HG02588 (cell line): ENCODE results near the gene PACS2.
"Not testable (repeated sequence)": the region's sequence is repeated elsewhere in the genome, so short reads cannot be mapped to it uniquely, and the experiment has no call there.

Experiments used
- ATAC-seq: cut with Tn5 transposase; IDR thresholded peaks from one replicate; pipeline ENCODE4 v1.9.1; 2021; ENCODE audit warnings: mild to moderate bottlenecking, moderate library complexity; ENCODE audit not compliant: unreplicated experiment

PACS2 gene

DNA sequence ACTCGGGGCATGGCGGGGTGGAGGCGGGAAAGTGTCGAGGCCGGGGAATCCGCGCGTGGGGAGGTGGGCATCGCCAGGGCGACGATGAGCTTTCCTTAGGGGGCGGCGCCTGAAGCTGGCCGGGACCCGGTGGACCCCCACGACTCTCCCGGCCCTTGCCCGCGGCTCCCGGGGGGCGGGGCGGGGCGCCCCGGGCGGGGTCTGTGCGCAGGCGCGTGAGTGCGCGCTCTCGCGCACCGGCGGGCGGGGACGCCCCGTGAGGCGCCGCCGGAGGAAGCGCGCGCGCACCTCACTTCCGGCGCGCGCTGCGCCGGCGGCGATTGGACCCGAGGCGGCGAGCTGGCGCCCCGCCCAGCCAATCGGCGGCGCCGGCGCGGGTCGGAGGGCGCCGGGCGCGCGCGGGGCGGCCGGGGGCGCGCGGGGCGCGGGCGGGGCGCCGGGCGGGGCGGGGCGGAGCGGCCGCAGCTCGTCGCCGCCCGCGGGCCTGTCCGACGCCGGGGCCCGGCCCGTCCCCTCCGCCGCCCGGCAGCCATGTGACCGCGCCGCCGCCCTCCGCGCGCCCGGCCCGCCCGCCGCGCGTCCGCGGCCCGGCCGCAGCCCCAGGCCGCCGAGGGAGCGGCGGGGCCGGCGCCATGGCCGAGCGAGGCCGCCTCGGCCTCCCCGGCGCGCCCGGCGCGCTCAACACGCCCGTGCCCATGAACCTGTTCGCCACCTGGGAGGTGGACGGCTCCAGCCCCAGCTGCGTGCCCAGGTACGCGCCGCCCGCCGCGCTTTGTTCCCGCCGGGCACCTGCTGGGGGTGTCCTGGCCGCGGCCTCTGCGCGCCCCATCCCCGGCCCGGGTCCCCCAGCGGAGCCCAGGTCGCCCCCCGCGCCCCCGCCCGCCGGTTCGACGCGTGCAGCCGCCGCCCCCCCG is at the start of gene PACS2:
Gene PACS2 (plus strand): TSS at position 462 of the 914 bp plus-strand sequence. CDS start 171 bp downstream, at position 633.
- ATAC-seq: peak; percentile 73

DNA sequence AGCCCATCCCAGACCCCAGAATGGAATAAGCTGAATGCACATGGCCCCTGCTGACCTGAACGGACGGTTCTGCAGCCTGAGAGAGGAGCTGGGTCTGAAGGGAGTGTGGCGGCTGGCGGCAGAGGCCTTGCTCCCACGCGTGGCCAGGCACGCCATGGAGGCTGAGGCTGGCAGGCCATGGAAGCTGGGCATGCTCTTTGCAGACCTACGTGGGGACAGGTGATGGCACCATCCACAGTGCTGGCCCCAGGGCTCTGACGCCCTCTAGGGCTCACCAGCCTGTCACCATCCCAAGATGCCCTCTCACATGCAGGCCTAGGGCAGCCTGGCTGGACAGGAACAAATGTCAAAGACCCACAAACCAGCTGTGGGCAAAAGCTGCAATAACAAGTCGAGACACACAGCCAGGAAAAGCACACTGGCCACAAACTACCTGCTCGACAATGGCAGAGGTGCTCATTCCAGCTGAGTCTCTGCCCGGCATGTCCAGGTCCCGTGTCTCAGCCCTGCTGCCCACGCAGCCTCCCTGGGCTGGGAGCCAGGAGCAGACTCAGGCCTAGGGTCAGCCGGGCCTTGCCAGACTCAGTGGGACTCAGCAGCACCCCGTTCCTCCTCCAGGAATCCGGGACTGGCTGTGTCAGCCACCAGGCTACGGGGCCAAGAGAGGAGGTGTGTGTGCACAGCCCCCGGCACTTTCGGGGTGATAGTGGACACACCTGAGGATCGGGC is 46.6 kb upstream of the PACS2 start:
- ATAC-seq: no peak

DNA sequence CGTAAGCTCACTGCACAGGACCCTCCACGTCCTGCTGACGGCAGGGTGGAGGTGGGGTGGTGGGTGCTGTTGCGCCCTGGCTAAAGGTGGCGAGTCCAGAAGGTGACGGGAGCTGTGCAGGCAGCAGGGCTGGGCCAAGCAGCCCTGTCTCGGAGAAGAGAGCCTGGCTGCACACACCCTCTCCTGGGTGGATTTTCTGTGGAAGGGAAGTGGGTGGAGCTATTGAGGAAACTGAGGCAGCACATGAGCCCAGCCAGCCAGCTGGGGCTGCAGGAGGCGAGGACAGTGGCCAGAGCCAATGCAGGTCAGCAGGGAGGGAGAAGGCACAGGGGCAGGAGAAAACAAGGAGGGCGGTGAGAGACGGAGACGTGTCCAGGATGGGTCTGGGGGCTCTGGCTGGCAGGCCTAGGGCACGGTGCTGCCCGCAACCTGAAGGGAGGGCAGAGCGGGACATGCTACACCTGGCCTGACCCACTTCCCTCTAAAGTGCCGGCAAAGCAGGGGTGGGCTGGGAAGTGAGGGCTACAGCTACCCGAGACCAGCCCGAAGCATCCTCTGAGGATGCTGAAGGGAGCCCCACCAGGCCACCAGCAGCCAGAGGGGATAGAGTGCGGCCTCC is 45.7 kb upstream of the PACS2 start:
- ATAC-seq: no peak

DNA sequence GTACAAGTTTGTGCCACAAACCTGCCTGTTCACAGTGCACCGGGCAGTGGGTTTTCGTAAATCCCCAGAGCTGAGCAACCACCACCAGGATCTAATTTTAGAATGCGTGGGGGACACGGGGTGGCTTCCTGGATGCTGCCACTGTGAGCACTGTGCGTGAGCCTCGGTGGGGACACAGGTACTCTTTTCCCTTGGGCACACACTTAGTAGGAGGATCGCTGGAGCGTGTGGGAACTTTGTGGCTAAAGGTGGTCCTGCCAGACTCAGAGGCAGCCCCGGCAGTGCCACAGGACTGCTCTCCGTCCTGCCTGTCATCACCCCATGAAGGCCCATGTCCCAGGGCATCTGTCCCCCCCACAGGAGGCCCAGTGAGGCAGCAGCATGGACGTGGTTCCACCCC is 45.1 kb upstream of the PACS2 start:
- no peak for ATAC-seq

DNA sequence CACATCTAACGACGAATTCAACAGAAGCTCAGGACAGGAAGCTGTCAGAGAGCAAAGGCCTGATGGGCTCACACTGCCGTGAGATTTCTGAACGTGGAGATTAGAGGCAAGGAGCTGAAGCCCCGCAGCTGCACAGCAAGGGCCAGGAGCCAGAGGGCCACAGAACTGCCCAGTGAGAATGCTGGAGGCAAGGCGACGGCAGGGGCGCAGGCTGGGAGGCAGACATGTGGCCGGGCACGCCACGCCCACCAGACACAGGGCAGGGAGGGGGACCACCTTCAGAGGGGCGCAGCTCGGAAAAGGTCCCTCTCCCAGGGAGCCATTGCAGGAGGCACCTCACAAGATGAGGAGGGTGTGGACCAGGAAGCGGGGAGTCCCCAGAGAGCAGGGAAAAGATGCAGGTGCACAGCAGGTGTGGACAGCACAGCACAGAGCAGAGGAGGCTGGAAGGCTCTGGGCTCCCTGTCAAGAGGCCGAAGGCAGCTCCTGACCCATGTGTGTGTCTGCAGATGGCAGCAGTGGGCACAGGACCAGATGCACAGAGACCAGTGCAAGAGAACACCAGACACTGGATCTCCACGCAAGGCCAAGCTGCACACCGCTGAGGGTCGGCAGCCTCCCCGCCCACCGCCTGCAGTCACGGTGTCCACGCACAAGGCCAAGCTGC is 43.2 kb upstream of the PACS2 start:
- ATAC-seq: no peak

DNA sequence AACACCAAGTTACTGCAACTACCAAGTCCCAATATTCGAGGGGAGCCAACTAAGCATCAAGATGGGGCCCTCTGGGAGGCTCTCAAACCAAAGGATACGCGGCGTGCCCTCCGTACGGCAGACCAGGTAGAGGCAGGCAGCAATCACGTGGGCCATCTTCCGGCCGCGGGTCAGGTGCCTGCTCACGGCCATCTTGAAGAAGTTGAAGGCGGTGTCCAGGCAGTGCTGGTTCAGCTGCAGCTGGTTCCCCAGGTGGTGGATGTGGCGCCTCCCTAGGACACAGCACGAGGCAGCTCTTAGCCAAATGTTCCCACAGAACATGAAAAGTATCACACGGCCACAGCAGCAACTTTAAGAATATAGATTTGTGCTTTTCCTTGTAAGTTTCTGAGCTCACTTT is 41.9 kb upstream of the PACS2 start:
- no peak for ATAC-seq

DNA sequence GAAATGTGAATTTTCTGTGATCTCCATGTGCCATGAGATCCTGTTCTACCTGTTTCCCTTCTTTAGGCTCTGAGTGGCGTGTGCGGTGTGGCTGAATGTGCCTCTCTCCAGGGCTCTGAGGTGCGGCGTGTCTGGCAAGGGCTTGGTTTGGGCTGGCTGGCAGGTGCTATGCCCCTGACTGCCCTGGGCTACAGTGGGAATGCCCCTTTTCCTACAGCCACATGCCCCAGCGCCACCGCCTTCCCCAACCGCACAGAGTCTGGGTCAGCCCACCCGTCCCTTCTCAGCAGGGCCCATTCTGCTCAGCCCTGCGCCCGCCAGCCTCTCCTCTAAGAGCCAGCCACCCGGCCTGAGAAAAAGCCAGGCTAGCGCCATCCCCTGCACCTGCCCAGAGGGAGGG is 41.5 kb upstream of the PACS2 start:
- ATAC-seq: no peak

DNA sequence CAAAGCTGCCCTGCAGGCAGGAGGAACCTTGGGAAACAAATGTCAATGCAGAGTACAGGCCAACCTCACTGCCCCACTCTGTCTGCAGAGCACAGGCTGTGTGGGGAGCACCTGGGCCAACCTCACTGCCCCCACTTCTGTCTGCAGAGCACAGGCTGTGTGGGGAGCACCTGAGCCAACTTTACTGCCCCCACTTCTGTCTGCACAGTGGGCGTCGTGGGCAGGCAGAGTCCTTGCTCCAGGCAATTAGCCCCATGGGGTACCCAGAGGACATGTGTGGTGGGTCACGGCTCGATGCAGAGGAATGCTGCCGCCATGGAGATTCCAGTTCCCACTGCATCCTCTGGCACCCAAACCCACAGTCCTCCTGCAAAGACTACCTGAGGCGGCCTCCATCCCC is 39.9 kb upstream of the PACS2 start:
- ATAC-seq: no peak

DNA sequence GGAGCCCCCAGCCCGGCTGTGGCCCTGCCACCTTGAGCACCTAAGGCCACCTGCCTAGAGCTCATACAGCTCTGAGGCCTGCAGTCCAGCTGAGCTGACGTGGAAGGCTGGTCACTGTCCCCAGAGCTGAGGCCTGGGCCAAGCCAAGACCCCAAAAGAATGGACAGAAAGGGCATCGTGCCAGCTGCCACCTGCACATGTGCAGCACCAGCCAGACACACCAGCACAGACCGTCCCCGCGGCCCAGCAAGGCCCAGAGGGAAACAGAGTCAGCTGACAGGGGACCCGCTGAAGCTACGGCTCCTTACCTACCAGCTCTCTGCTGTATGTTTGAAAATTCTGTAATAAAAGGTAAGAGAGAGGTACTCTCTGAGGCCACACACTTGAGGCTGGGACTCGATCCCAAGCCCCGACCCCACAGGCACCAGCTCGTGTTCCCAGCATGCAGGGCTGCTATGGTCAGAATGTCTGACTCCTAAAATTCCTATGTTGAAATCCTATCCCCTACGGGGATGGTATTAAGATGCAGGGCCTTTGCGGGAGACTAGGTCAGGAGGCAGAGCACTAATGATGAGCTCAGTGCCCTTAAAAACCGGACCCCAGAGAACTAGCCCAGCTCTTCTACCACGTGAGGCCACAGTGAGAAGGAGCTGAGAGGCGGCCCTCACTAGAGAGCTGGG is 39.1 kb upstream of the PACS2 start:
- ATAC-seq: no peak

DNA sequence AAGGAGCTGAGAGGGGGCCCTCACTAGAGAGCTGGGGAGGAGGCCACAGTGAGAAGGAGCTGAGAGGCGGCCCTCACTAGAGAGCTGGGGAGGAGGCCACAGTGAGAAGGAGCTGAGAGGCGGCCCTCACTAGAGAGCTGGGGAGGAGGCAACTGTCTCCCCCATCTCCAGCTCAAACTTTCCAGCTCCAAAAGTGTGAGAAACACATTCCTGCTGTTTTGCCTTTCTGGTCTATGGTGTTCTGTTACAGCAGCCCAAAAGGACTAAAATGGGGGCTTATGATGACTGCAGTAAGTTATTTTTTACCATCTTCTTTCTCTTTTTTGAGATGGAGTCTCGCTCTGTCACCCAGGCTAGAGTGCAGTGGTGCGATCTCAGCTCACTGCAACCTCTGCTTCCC is 37.1 kb upstream of the PACS2 start:
- ATAC-seq: not testable (repeated sequence)

DNA sequence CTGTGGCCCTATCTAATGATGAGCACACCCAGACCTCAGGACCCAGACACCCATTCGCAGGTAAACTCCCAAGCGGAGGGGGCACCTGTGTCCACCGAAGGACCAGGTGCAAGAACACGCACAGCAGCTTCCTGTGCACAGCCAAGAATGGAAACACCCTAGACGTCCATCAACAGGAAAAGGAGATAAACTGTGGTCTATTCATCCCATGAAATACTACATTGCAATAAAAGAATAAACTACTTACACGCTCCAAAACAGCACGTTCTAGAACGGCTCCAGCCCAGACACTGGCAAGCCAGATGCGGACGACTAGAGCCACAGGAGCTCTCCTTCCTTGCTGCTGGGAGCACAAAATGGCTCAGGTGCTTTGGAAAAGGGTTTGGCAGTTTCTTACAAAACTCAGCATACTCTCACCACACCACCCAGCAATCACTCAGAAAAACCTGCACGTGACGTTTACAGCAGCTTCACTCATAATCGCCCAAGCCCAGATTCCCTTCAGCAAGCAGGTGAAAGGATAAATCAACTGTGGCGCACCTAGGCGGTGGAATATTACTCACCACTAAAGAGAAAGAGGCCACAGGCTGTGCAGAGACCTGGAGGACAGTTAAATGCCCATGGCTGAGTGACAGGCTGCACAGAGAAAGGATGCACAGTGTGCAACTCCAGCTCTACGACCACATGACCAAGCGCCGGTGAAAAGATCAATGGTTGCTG is 34.7 kb upstream of the PACS2 start:
- no peak for ATAC-seq

DNA sequence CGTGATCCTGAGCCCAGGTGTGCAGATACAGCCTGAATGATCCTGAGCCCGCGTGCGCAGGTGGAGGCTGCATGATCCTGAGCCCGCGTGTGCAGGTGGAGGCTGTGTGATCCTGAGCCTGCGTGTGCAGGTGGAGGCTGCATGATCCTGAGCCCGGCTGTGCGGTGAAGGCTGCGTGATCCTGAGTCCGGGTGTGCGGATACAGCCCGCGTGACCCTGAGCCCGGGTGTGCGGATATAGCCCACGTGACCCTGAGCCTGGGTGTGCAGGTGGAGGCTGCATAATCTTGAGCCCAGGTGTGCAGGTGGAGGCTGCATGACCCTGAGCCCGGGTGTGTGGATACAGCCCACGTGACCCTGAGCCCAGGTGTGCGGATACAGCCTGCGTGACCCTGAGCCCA is 34.0 kb upstream of the PACS2 start:
- ATAC-seq: no peak

DNA sequence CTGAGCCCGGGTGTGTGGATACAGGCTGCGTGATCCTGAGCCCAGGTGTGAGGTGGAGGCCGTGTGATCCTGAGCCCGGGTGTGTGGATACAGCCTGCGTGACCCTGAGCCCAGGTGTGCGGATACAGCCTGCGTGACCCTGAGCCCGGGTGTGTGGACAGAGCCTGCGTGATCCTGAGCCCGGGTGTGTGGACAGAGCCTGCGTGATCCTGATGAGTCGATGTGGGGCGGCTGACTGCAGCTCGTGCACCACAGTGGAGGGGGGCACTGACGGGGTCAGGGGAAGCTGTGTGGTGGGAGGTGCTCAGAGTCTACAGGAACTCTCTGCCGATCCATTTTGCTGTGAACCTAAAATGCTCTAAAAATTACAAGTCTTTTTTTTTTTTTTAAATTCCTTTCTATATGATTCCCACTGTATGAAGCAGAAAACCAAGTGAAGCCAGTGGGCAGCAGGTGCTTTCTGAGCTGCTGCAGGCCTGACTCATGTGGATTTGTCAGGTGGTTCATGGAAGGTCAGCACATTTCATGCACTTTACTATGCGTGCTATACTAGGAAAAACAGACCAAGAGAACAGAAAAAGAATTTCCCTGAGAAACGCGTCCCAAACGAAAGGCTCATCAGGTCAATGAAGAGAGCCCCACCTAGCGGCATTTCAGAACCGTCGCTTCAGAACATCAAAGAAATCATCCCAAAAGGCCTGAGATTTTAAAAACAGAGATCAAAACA is 33.0 kb upstream of the PACS2 start:
- no peak for ATAC-seq

DNA sequence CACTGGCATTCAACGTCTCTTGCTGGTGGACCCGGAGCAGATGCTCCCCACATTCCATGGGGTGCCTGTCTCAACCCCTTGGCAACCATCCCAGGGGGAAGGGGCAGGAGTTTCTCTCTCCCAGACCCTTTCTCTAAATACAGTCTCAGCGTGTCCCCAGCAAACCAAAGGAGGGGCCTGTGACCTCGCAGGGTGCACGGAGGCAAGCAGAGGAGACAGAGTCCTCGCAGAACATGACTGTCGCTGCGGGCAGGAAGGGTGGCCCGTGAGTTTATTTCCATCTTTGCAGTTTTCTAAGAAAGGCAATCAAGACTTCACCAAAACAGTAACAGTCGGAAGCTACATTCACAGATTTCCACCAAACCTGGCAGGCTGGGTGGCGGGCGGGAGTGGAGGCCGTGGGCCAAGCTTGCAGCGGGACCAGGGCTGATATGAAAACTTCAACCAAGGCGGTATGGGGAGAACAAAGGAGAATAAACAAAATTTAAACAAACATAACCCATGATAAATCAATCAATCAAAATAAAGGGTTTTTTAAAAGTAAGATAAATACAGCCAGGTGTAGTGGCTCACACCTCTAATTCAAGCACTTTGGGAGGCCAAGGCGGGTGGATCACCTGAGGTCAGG is 32.3 kb upstream of the PACS2 start:
- no peak for ATAC-seq

DNA sequence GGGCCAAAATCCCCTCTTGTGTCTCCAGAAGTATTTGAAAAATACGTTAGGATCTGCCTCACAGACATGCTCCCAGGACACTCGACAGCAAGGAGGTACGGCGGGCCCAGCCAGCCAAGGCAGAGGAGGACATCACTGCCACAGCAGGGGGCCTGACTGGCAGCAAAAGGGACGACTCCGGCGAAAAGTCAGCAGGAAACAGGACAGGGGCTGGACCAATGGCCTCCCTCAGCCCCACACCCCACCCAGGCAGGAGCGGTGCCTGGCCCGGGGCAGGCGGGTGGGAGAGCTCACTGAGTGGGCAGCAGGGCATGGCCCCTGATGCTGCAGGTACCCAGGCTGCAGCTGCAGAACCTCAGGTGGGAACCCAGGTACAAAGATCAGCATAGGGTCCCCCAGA is 31.5 kb upstream of the PACS2 start:
- ATAC-seq: no peak

DNA sequence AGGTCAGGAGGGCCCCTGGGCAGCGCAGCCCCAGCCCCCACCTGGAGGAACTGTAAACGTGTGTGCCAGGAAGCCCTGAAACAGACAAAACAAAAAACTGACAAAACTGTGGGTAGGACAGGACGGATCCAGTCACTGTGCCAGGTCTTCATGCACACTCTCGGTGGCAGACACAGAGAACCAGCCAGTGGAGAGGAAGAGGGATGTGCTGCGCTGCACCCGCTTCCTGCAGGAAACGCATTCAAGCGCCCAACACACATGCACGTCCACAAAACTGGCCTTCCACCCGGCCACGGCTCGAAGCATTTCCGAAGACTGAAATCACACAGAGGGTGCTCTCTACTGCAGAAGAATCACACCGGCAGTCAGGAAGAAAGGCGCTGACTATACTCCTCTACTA is 30.6 kb upstream of the PACS2 start:
- no peak for ATAC-seq

DNA sequence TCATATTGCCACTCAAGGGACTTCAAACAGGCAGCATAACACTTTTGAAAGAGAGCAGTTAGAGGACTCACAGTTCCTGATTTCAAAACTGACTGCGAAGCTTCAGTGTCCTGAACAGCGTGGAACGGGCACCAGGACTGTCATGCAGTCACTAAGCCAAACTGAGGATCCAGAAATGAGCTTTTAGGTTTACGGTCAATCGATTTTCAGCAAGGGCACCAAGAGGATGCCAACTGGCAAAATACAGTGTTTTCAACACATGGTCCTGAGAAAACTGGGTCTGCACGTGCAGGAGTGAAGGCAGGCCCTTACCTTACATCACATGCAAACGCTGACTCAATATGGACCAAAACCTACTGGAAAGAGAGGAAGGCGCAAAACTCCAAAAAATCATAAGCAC is 29.4 kb upstream of the PACS2 start:
- no peak for ATAC-seq

DNA sequence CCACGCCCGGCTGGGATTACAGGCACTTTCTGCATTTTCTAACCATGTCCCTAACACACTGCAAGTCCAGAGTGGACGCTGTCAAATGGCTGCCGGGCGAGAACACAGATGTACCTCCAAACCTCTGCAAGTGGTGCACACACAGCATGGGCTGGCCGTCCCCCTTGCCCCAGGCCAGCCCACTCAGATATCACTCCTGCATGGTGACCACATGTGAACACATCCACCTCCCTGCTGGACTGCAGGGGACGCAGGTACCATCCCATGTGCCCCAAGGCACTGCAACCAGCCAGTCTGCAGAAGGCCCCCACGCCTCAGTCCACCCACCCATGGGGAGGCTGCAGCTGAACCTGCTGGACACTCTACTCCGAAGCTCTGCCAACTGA is 27.8 kb upstream of the PACS2 start:
- no peak for ATAC-seq
